Measurements from ENCODE around the gene SUPT6H.

Gene SUPT6H

DNA sequence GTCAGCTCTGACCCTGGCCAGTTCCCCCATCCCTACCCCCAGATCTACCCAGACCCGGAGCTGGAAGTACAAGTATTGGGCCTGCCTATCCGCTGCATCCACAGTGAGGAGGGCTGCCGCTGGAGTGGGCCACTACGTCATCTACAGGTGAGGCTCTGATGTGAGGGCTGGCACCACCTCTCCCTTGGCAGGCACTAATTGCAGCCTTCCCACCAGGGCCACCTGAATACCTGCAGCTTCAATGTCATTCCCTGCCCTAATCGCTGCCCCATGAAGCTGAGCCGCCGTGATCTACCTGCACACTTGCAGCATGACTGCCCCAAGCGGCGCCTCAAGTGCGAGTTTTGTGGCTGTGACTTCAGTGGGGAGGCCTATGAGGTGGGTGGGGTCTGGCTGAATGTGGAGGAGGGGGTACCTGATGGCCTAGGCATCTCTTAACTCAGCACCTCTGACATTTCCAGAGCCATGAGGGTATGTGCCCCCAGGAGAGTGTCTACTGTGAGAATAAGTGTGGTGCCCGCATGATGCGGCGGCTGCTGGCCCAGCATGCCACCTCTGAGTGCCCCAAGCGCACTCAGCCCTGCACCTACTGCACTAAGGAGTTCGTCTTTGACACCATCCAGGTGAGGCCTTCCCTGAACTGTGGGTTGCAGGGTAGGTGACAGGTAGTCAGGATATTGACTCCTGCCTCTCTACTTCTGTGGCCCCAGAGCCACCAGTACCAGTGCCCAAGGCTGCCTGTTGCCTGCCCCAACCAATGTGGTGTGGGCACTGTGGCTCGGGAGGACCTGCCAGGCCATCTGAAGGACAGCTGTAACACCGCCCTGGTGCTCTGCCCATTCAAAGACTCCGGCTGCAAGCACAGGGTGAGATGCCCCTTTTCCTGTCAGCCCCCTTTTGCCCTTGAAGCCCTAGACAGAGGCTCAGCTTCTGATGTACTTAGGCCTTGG lies 86.1 kb downstream of the SUPT6H start:
- Histone ChIP-seq H3K4me3 (ENCODE audit: insufficient read depth in 1 of 2, low read depth in 1 of 2, low read length in 2 of 2) (no peak overlapping the region), H2BK5ac (ENCODE audit: low read depth, low read length, poor library complexity, severe bottlenecking) (no peak overlapping the region), H3K18ac (ENCODE audit: low read depth in 1 of 2, low read length in 2 of 2) (peak overlapping the region in 1 of 2 experiments; percentile 21), H3K23ac (ENCODE audit: low read length in 2 of 2) (no peak overlapping the region), H3K4me2 (ENCODE audit: low read length, poor library complexity, severe bottlenecking) (no peak overlapping the region), H3K4ac (ENCODE audit: low read depth in 1 of 2, low read length in 2 of 2) (no peak overlapping the region), H2AFZ (ENCODE audit: low read depth, low read length) (no peak overlapping the region), H3K9ac (ENCODE audit: low read length) (peak overlapping the region; percentile 29), H2BK15ac (ENCODE audit: low read depth, poor library complexity, severe bottlenecking) (no peak overlapping the region), H4K8ac (ENCODE audit: low read length) (no peak overlapping the region), H4K91ac (ENCODE audit: low read length) (no peak overlapping the region), H3K9me3 (ENCODE audit: control insufficient read depth, low read length) (no peaks in the 10 kb centered on the region), H2BK12ac (ENCODE audit: low read length in 2 of 2) (no peak overlapping the region), H3K14ac (ENCODE audit: low read length in 2 of 2) (no peak overlapping the region), H3K36me3 (ENCODE audit: control insufficient read depth in 1 of 2, insufficient read depth in 2 of 2, low read depth in 1 of 2, low read length in 2 of 2) (peaks cover 57 to 69% of the 10 kb centered on the region in 2 experiments), H3K27me3 (ENCODE audit: control insufficient read depth in 1 of 2, insufficient read depth in 1 of 2, low read length in 2 of 2) (no peaks in the 10 kb centered on the region), H3K79me1 (replicated peaks; ENCODE audit: low read length, poor library complexity, severe bottlenecking) (peaks cover 10% of the 10 kb centered on the region), H3K27ac (ENCODE audit: low read length, poor library complexity, severe bottlenecking) (peak overlapping the region; percentile 8), H2BK120ac (ENCODE audit: low read depth, low read length) (no peak overlapping the region), H2AK5ac (ENCODE audit: low read length, severe bottlenecking) (no peak overlapping the region), H3K4me1 (ENCODE audit: control insufficient read depth, insufficient read depth, low read depth, low read length) (peaks cover 43% of the 10 kb centered on the region)
- 97% methylated on average over 18 of the region's 18 CpGs for WGBS
- DNase-seq, result no peak

DNA sequence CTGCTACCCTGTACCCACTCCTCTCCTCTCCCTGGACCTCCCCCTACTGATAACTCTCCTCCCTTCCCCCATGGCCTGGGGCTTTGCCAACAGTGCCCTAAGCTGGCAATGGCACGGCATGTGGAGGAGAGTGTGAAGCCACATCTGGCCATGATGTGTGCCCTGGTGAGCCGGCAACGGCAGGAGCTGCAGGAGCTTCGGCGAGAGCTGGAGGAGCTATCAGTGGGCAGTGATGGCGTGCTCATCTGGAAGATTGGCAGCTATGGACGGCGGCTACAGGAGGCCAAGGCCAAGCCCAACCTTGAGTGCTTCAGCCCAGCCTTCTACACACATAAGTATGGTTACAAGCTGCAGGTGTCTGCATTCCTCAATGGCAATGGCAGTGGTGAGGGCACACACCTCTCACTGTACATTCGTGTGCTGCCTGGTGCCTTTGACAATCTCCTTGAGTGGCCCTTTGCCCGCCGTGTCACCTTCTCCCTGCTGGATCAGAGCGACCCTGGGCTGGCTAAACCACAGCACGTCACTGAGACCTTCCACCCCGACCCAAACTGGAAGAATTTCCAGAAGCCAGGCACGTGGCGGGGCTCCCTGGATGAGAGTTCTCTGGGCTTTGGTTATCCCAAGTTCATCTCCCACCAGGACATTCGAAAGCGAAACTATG lies 87.0 kb downstream of the SUPT6H start:
- H3K79me1 ChIP-seq (replicated peaks; ENCODE audit: low read length, poor library complexity, severe bottlenecking), result peaks cover 10% of the 10 kb centered on the region
- peaks cover 57 to 69% of the 10 kb centered on the region in 2 experiments for H3K36me3 ChIP-seq (ENCODE audit: control insufficient read depth in 1 of 2, insufficient read depth in 2 of 2, low read depth in 1 of 2, low read length in 2 of 2)
- no peak overlapping the region for H2AK5ac ChIP-seq (ENCODE audit: low read length, severe bottlenecking)
- no peak overlapping the region for H2AFZ ChIP-seq (ENCODE audit: low read depth, low read length)
- H2BK12ac ChIP-seq (ENCODE audit: low read length in 2 of 2), result no peak overlapping the region
- no peak overlapping the region for H4K91ac ChIP-seq (ENCODE audit: low read length)
- H3K4me1 ChIP-seq (ENCODE audit: control insufficient read depth, insufficient read depth, low read depth, low read length), result peaks cover 43% of the 10 kb centered on the region
- no peaks in the 10 kb centered on the region for H3K27me3 ChIP-seq (ENCODE audit: control insufficient read depth in 1 of 2, insufficient read depth in 1 of 2, low read length in 2 of 2)
- peak overlapping the region; percentile 36 for H3K9ac ChIP-seq (ENCODE audit: low read length)
- H3K27ac ChIP-seq (ENCODE audit: low read length, poor library complexity, severe bottlenecking), result peak overlapping the region; percentile 8
- no peak overlapping the region for H2BK120ac ChIP-seq (ENCODE audit: low read depth, low read length)
- H3K4ac ChIP-seq (ENCODE audit: low read depth in 1 of 2, low read length in 2 of 2), result no peak overlapping the region
- no peaks in the 10 kb centered on the region for H3K9me3 ChIP-seq (ENCODE audit: control insufficient read depth, low read length)
- no peak overlapping the region for H2BK15ac ChIP-seq (ENCODE audit: low read depth, poor library complexity, severe bottlenecking)
- no peak overlapping the region for H3K23ac ChIP-seq (ENCODE audit: low read length in 2 of 2)
- peak overlapping the region; percentile 33 for H4K8ac ChIP-seq (ENCODE audit: low read length)
- no peak overlapping the region for H3K4me3 ChIP-seq (ENCODE audit: insufficient read depth in 1 of 2, low read depth in 1 of 2, low read length in 2 of 2)
- H3K18ac ChIP-seq (ENCODE audit: low read depth in 1 of 2, low read length in 2 of 2), result no peak overlapping the region
- DNase-seq, result peak; percentile 40
- no peak overlapping the region for H3K14ac ChIP-seq (ENCODE audit: low read length in 2 of 2)
- no peak overlapping the region for H2BK5ac ChIP-seq (ENCODE audit: low read depth, low read length, poor library complexity, severe bottlenecking)
- WGBS, result 93% methylated on average over 18 of the region's 18 CpGs
- H3K4me2 ChIP-seq (ENCODE audit: low read length, poor library complexity, severe bottlenecking), result no peak overlapping the region

DNA sequence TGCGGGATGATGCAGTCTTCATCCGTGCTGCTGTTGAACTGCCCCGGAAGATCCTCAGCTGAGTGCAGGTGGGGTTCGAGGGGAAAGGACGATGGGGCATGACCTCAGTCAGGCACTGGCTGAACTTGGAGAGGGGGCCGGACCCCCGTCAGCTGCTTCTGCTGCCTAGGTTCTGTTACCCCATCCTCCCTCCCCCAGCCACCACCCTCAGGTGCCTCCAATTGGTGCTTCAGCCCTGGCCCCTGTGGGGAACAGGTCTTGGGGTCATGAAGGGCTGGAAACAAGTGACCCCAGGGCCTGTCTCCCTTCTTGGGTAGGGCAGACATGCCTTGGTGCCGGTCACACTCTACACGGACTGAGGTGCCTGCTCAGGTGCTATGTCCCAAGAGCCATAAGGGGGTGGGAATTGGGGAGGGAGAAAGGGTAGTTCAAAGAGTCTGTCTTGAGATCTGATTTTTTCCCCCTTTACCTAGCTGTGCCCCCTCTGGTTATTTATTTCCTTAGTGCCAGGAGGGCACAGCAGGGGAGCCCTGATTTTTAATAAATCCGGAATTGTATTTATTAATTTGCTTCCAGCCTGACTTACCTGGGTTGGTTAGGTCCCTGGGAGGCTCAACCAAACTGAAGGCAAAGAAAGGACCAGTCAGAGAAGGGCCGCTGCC lies 87.6 kb downstream of the SUPT6H start:
- no peak overlapping the region for H2AFZ ChIP-seq (ENCODE audit: low read depth, low read length)
- WGBS, result 56% methylated on average over 8 of the region's 11 CpGs
- H2BK12ac ChIP-seq (ENCODE audit: low read length in 2 of 2), result no peak overlapping the region
- H3K4me2 ChIP-seq (ENCODE audit: low read length, poor library complexity, severe bottlenecking), result no peak overlapping the region
- H4K8ac ChIP-seq (ENCODE audit: low read length), result peak overlapping the region; percentile 43
- no peak overlapping the region for H3K23ac ChIP-seq (ENCODE audit: low read length in 2 of 2)
- no peak overlapping the region for H4K91ac ChIP-seq (ENCODE audit: low read length)
- H3K14ac ChIP-seq (ENCODE audit: low read length in 2 of 2), result no peak overlapping the region
- peak overlapping the region; percentile 3 for H3K27ac ChIP-seq (ENCODE audit: low read length, poor library complexity, severe bottlenecking)
- no peak overlapping the region for H3K4ac ChIP-seq (ENCODE audit: low read depth in 1 of 2, low read length in 2 of 2)
- no peaks in the 10 kb centered on the region for H3K27me3 ChIP-seq (ENCODE audit: control insufficient read depth in 1 of 2, insufficient read depth in 1 of 2, low read length in 2 of 2)
- H2BK15ac ChIP-seq (ENCODE audit: low read depth, poor library complexity, severe bottlenecking), result no peak overlapping the region
- no peak overlapping the region for H3K4me3 ChIP-seq (ENCODE audit: insufficient read depth in 1 of 2, low read depth in 1 of 2, low read length in 2 of 2)
- no peaks in the 10 kb centered on the region for H3K9me3 ChIP-seq (ENCODE audit: control insufficient read depth, low read length)
- peaks cover 57 to 69% of the 10 kb centered on the region in 2 experiments for H3K36me3 ChIP-seq (ENCODE audit: control insufficient read depth in 1 of 2, insufficient read depth in 2 of 2, low read depth in 1 of 2, low read length in 2 of 2)
- H3K4me1 ChIP-seq (ENCODE audit: control insufficient read depth, insufficient read depth, low read depth, low read length), result peaks cover 43% of the 10 kb centered on the region
- no peak overlapping the region for H2BK5ac ChIP-seq (ENCODE audit: low read depth, low read length, poor library complexity, severe bottlenecking)
- H2AK5ac ChIP-seq (ENCODE audit: low read length, severe bottlenecking), result no peak overlapping the region
- no peak overlapping the region for H2BK120ac ChIP-seq (ENCODE audit: low read depth, low read length)
- peaks cover 10% of the 10 kb centered on the region for H3K79me1 ChIP-seq (replicated peaks; ENCODE audit: low read length, poor library complexity, severe bottlenecking)
- H3K18ac ChIP-seq (ENCODE audit: low read depth in 1 of 2, low read length in 2 of 2), result no peak overlapping the region
- no peak for DNase-seq
- H3K9ac ChIP-seq (ENCODE audit: low read length), result peak overlapping the region; percentile 36
